Hippocampal formation (tissue), 2 donors: Measurements from ENCODE around the gene DOCK9.
A peak's percentile ranks its signal among the peaks of the same experiment; 100 is the strongest.

Experiments
- DNase-seq, 2 donors: peaks; one replicate each; lab custom pipeline; 2025; lab: John Stamatoyannopoulos, UW

The DOCK9 gene

GRCh38 chr13:98977568-98978265 lies at the start of gene DOCK9:
DOCK9 (minus strand) TSS chr13:98978064; CDS start chr13:98977909, 155 bp downstream.
- peak; percentile 82 to 91 for DNase-seq

DNA sequence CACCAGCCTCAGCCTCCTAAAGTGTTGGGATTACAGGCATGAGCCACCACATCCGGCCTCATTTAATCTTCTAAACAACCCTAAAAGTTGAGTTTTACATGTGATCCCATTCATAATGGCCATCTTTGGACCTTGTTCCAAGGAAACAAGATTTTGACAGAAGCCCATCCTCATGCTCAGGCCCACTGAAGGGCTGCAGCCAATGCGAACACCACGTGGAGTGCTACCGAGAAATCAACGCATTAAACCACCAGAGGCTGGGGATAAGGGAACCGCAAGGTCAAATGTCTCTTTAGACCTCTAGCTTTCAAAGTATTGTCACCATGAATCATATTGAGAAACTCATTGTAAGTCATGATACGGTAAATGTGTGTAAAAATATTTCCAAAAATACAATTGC lies 49.4 kb upstream of the DOCK9 start:
- DNase-seq = no peak

GRCh38 chr13:99022941-99023340 lies 45.1 kb upstream of the DOCK9 start:
- DNase-seq = no peak

DNA sequence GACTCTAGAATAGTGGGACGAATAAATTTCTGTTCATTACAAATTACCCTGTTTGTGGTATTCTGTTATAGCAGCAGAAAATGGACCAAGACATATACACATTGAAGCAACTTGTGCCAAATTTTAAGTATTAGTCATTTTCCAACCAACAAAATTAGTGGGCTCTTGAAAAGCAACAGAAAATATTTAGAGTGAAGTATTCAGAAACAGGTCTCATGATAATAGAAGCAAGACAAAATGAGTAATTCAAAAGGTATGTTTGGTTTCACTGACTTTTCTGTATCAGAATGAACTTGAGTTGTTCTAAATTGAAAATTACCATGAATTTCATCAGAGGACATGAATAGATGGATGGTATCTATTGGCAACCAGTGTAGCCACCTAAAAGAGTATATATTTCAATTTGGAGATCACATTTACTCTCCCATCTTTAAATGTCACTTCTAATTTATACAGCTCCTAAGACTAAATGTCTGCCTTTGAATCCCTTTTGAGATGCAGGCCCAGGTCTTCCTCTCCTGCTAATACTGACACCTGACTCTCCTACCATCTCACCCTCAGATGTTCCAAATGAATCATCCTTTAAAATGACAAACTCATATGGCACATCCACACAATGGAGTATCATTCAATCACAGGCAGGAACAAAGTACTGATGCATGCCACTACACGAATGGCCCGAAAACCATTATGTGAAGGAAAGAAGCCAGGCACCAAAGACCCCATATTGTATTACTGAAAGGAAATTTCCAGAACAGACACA lies 40.7 kb upstream of the DOCK9 start:
- no peak for DNase-seq

- no peak for DNase-seq
Measured at GRCh38 chr13:99015606-99016490, 38.0 kb upstream of the DOCK9 start.

GRCh38 chr13:99014522-99014921 lies 36.7 kb upstream of the DOCK9 start:
- DNase-seq = no peak

DNA sequence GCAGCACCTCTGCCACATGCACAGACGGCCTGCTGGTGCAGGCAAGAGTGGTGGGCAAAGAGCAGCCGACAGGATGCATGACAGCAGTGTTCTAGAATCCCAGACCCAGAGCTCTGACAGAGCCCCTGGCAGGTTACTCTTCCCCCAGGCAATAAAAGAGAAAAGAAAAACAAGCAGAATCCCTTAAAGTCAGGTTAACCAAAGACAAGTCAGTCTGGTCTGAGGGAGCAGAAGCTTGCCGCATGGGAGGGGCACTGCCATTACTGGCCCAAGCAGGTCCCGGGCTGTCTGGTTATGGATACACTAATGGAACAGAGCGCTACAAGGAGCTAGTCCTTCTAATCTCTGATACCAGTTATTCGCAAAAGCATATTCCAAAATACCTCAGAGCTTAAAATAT lies 36.1 kb upstream of the DOCK9 start:
- DNase-seq = no peak

- DNase-seq = no peak
Measured at GRCh38 chr13:99012539-99012938, 34.7 kb upstream of the DOCK9 start.

GRCh38 chr13:99009987-99010551 lies 32.2 kb upstream of the DOCK9 start:
- DNase-seq = no peak

DNA sequence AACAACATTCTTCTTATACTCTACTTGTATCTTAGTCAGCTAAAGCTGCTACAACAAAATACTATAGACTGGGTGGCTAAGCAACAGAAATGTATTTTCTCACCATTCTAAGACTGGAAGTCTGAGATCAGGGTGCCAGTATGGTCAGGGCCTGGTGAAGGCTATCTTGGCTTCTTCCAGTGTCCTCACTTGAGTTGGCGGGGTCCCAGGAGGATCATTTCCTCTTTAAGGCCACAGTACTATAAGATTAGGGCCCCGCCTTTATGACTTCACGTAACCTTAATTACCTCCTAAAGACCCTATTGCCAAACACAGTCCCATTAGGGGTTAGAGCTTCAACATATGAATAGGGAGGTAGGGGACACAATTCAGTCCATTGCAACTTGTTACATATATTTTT lies 30.7 kb upstream of the DOCK9 start:
- no peak for DNase-seq

GRCh38 chr13:99007414-99007986 lies 29.6 kb upstream of the DOCK9 start:
- no peak for DNase-seq

GRCh38 chr13:99005609-99006008 lies 27.7 kb upstream of the DOCK9 start:
- no peak for DNase-seq

DNA sequence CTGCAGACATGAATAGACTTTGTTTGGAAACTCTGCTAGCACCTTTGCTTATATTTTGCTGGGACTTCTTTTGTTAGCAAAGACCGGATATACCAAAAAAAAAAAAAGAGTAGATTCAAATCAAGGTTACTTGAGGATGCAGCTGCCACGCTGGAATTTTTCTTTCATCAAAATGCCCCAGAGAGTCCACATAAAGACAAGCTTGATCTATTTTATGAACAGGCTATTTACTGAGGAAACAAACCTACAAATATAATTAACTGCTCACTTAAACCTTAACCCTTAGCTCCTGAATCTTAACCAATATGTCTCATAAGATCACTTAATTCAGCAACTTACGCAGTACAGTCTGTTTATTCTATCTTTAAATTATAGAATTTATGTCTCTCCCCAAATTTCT lies 27.1 kb upstream of the DOCK9 start:
- no peak for DNase-seq

GRCh38 chr13:99003851-99004471 lies 26.1 kb upstream of the DOCK9 start:
- DNase-seq = no peak

- no peak for DNase-seq
Measured at GRCh38 chr13:99003186-99003585, 25.3 kb upstream of the DOCK9 start.

- no peak for DNase-seq
Measured at GRCh38 chr13:99002172-99002710, 24.4 kb upstream of the DOCK9 start.

- DNase-seq = no peak
Measured at GRCh38 chr13:99000137-99000536, 22.3 kb upstream of the DOCK9 start.

GRCh38 chr13:98999639-98999952 lies 21.7 kb upstream of the DOCK9 start:
- DNase-seq = no peak

GRCh38 chr13:98998831-98999638 lies 21.2 kb upstream of the DOCK9 start:
- DNase-seq = no peak
